NCI-H2171 treated with DMSO at 0.1 percent for 48 hours (cell line): Measurements from ENCODE around the gene IQGAP2.
"Not testable (repeated sequence)": the region's sequence is repeated elsewhere in the genome, so short reads cannot be mapped to it uniquely, and the experiment has no call there.

Experiments used
- DNase-seq: peaks from one replicate; lab custom pipeline; 2025; lab: John Stamatoyannopoulos, UW

The IQGAP2 gene

DNA sequence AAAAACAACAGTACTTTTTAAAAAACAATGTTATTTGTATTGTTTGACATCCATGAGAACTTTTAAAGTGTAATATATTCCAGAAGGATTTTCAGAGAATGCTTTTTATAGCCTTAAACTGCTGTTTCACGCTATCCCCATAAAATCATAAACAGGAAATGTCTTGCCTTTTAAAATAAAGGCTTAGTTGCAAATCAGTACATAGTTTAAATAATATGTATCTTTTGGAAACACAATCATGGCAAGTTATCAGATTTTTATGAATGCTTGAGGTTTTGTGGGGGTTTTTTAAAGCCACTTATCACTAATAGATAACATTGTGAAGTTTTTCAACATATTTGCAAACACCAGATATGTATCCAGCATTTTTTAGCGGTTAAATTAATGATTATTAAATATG is 257.3 kb downstream of the IQGAP2 start:
- no peak for DNase-seq

DNA sequence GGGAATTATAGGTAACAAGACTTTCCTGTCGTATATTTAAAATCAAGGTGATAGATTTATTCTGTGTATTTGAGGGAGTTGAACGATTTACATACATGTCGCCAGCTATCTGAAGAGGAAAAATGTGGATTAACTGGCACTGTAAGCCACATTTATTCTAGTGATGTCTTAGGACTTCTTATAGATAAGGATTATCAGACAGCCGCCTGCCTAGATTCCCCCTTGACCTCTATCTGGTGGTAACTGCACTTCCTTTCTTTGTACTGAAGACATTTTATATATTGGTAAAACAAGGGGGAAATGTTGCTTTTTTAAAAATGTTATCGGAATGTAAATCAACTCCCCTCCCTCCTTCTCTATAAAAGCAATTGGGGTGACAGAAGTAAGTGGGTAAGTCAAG is 259.4 kb downstream of the IQGAP2 start:
- no peak for DNase-seq

DNA sequence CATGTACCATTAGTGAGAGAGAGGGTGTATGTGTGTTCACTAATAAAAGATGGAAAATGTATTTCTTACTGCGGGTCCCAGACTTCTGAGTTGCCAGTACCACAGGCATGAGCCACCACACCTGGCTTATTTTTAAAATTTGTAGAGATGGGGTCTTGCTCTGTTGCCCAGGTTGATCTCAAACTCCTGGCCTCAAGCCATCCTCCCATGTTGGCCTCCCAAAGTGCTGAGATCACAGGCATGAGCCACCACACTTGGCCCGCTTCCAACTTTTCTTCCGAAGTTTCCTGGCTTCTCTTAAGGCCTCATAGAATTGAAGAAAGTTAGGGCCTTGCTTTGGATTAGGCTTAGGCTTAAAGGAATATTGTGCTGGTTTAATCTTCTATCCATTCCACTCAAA is 260.5 kb downstream of the IQGAP2 start:
- DNase-seq, result no peak

DNA sequence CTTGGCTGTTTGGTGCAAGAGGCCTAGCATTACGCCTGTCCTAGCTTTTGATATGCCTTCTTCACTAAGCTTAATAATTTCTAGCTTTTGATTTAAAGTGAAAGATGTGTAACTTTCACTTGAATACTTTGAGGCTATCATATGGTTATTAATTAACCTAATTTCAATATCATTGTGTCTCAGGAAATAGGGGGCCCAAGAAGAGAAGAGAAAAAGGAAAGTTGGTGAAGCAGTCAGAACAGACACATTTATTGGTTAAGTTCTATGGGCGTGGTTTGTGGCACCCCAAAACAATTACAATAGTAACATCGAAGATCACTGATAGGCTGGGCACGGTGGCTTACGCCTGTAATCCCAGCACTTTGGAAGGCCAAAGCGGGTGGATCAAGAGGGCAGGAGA is 261.0 kb downstream of the IQGAP2 start:
- DNase-seq, result no peak

DNA sequence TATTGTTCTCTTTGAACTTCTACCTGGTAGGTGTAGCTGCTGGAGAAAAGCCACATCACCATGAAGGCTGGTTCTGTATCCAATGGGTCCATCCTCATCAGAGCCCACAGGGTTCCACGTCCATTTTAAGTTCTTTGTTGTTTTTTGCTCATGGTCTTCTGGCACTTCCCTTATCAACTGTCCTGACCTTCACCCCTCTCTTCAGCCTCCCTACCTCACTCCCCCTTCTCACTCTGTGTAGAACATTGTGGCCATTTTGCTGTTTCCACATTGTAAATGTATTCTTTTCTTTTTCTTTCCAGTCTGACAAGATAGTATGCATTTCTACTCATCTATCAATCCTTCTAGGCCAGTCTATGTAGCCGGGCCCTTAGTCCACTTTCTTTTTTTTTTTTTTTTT is 264.4 kb downstream of the IQGAP2 start:
- no peak for DNase-seq

DNA sequence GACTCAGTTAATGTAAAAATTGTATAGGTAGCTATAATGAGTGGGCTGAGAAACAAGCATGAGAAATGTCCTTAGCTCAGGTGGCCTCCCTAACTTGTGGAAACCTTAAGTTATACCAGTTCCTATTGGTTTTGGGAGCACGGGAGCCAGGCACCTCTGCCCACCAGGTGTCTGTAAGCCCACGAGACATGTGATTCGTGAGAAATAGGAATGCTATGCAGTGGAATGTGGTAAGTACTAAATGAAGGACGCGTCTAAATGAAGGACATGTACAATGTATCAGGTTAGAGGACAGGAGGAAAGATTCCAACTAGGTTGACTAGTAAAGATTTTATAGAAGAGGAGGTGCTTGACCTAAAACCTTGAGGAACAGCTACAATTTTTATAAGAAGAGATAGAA is 266.2 kb downstream of the IQGAP2 start:
- DNase-seq, result no peak

DNA sequence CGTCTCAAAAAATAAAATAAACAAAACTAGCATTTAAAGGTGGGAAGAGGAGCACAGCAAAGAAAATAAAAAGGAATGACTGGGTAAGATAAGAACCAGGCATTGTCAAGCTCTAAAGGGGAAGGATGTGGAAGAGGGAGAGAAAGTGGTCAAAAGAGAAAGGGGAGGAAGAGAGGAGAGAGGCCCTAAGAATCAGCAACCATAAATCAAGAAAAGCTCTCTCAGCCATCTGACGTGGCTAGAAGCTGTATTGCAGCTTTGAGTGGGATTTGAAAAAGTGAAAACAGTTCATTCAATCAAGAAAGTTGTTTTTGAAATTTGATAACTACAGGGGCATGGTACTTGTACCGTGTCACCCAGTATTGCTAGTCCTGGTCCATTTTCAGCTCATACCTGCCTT is 267.4 kb downstream of the IQGAP2 start:
- no peak for DNase-seq

DNA sequence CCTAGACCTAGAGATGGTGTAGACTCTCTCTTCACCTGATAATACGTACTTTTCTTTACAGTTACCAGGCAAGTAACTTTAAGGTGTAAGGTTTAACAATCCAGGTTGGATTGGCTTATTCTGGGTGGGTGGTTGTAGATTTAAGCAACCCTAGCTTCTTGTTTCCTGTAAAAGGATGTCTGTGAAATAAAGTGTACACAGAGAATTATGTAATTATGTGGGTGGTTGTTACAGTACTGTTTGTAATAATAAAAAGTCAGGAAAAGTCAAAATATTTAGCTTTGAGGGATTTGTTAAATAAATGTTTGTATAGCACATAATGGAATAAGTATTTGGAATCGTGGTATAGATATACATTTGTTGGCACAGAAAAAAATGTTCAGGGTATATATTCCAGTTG is 269.2 kb downstream of the IQGAP2 start:
- no peak for DNase-seq

DNA sequence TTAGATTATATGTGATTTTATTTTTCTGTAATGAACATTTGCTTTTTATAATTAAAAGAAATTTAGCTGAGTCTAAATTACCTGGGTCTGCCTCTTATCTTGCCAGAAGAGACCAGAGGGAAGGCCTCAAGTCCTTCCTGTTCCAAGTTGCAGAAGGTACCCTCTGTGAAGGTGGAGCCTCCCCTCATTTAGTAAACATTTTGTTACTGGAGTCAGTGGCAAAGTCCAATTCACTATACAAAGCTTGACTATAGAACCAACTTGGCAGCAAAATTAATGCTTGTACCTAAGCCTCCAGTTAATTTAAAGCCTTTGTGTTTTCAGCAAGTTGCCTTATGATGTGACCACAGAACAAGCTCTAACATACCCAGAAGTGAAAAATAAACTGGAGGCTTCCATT is 270.0 kb downstream of the IQGAP2 start:
- DNase-seq, result no peak

DNA sequence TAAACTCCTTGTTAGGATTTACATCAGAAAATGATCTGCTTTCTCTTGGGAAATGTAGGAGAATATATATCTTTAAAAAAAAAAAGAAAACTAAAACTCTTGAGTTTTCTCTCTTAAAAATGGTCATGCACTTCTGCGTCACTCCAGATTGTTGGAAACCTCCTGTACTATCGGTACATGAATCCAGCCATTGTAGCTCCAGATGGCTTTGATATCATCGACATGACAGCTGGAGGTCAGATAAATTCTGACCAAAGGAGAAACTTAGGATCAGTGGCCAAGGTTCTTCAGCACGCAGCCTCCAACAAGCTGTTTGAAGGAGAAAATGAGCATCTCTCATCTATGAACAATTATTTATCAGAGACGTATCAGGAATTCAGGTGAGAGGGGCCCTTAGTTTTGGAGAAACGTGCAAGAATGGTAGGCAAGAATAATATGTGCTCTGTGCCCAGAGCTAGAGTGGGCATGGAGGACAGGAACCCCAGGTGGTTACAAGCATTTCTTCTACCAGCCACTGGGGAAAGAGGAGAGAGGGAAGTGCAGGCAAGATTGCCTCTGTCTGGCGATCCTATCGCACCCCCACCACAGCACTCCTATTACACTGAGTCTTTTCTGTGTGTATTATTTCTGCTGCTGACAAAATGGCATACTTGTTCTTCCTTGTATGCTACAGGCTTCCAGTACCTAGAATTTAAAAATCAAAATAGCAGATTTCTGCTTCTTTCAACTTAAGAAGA is 271.4 kb downstream of the IQGAP2 start:
- no peak for DNase-seq

DNA sequence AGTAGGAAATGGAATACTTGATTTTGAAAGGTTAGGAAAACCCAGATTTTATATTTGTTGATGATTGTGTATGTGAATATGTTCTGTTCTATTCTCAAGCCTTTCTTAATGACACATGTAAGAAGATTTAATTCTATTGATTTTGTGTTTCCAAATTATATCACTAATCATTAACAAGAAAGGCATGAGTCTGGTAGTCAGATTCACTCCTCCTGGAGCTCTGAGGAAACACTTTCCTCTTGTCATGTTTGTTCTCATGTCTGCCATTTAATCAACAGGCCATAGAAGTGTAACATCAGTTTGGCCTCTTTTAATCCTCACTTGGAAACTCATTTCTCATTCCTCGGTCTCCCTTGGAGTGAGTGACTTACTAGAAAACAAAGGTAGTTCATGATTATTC is 272.3 kb downstream of the IQGAP2 start:
- no peak for DNase-seq

DNA sequence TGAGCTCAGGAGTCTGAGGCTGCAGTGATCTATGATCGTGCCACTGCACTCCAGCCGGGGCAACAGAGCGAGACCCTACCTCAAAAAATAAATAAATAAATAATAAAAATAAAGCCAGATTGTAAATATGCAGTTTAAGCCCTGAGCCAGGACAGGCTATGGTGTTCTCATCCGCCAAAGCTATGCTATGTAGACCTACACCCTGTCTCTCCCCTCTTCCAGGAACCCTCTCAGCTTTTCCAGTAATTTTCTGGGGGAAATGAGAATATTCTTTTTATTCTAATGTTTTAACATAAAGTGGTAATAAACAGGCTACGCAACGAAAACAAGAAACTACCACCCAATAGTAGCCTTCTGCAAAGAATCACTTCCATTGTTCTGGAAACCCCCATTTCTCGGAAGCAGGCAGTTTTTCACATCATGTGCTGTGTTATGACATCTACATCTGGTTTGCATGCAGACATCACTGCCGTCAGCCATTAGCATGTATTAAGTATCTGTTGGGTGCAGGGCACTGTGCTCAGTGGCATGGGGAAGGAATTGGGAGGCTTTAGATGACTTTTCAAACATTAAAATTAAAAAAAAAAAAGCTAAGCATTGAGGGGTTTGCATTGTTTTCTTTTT is 274.9 kb downstream of the IQGAP2 start:
- no peak for DNase-seq

DNA sequence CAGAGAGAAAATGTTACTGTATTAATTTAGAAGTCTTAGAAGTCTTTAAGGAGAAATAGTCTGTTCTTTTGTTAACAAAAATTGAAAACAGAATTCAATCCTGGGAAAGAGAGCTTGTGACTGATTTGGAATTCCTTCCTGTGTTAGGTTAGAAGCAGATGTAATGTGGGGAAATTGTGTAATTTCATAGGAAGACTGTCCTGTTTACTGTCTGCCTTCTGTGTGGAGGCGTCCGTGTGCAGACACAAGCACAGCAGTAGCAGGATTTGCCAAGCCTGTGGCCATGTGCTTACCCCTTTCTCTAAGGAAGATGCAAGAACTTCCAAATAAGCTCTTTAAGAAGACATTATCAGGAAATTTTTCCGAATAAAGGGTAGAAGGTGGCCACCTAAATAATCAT is 276.1 kb downstream of the IQGAP2 start:
- no peak for DNase-seq

DNA sequence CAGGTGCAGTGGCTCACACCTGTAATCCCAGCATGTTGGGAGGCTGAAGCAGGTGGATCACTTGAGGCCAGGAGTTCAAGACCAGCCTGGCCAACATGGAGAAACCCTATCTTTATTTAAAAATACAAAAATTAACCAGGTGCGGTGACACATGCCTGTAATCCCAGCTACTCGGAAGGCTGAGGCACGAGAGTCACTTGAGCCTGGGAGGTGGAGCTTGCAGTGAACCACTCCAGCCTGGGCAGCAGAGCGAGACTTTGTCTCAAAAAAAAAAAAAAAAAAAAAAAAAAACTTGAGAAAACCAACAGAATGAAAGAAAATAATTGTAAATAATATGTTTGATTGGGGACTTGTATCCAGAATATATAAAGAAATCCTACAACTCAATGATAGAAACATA is 277.7 kb downstream of the IQGAP2 start:
- DNase-seq, result not testable (repeated sequence)

DNA sequence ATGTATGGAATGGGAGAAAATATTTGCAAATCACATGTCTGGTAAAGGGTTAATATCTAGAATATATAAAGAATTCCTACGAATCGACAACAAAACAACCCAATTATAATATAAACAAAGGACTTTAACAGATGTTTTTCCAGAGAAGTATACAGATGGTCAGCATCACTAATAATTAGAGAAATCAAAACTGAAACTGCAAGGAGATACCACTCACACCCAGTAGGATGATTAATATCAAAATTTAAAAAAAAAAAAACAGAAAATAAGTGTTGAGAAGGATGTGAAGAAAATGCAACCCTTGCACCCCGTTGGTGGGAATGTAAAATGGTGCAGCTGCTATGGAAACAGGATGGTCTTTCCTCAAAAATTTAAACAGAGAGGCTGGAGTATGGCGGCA is 278.2 kb downstream of the IQGAP2 start:
- no peak for DNase-seq

DNA sequence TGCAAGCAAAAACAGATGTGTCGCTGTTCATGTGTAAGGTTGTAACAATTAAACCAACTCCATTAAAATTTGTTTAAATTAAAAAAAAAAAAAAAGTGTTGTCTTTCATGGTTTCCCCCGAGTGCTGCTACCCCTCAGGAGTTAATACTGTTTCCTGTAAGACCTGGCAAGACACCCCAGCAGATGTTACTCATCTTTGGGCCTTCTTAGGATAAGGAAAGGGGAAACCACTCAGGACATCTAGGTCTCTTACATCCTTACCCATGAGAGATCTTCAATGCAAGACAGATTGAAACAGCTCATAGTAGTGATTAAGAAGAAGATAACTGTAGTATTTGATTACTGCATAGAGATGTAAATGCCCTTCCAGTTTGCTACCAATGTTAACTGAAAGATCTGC is 279.3 kb downstream of the IQGAP2 start:
- no peak for DNase-seq

DNA sequence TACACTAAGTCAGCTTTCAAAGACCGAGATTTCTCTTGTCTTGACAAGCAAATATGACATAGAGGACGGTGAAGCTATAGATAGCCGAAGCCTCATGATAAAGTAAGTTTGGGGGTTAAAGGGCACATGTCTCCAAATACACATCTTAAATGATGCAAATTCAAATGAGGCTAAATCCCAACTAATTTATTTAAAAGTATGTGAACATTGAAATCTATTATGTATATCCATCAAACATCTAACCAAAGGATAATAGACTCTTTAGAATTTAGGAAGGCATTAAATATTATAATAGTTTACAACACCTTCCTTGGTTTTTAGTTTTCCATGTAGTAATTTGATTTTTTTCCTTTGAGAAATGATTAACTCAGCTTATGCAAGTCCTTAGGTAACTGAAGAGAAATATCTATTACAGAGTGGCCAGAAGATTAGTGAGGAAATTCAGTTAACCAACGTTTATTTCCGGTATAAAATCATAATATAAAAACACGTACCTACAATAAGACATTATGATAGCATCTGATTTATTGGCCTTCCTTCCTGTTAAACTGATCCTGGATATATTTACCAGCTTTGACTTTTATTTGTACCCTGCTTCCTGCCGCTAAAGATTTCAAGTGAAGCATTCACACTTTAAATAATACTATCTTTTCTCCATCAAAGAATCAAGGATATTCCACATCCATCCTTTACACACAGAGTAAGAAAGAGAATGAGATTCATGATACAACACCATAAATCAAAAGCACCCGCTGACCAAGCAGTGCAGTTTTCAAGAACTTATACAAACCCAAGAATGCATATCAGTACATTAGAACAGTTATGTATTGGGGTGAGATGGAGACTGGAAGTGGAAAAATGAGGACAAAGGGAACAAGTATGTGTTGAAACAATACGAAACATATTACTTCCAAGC is 281.0 kb downstream of the IQGAP2 start:
- DNase-seq, result no peak

DNA sequence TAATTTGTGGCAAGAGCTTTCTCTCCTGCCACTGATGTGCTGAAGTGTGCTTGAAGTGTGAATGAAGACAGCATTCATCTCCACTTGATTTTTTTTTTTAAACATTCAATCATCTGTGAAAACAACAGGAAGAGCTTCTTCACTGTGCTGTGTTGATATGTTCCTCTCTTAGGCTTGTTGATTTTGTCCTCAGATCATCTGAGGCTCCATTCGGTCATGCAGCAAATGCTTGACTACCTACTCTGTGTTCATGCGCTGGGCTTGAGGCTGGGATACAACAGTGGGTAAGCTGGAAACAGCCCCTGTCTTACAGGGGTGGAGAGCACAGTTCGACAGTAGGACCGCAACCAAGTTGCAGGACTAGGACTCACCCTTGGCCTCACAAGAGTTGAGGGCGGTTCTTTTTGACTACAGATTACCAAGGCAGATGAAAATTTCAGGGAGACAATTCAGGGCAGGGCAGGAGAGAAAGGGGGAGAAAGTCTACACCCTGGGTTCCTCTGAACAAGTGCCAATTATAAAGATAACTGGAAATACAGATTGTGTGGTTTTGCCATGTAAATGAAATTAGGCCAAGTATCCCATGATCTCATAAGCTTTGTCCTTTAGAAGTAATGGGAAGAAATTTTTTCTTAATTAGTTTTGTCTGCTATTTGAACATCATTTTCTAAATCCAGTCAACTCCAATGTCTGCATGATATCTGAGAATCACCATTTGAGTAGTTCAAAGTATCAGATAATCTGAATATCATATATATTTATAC is 281.9 kb downstream of the IQGAP2 start:
- no peak for DNase-seq

DNA sequence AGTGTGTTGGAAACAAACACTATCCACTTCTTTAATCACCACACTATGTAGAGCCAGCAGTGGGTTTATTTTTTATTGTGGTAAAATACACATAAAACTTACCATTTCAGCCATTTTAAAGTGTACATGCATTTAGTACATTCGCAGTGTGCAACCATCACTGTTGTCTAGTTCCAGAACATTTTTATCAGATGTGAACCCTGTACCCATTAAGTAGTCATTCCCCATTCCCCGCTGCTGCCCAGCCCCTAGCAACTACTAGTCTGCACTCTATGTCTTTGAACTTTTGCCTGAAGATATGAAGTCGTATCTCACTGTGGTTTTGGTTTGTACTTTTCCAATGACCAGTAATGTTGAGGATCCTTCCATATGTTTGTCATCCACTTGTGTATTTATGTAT is 282.6 kb downstream of the IQGAP2 start:
- DNase-seq, result no peak

DNA sequence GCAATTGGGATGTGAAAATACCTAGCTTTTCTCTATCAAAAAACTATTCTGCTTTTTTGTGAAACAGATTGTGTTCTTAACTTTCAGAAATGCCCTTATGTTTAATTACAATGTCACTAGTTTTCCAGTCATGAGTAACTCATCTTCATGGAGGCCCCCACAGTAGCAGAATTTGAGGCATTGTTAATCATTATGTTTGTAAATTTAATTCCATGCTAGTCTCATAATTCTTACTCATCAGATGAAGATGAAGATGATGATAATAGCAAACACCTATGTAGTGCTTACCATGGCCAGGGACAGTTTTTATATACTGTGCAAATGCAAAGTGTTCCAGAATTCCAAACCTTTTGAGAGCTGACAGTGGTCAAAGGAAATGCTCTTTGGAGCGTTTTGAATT is 285.1 kb downstream of the IQGAP2 start:
- no peak for DNase-seq

DNA sequence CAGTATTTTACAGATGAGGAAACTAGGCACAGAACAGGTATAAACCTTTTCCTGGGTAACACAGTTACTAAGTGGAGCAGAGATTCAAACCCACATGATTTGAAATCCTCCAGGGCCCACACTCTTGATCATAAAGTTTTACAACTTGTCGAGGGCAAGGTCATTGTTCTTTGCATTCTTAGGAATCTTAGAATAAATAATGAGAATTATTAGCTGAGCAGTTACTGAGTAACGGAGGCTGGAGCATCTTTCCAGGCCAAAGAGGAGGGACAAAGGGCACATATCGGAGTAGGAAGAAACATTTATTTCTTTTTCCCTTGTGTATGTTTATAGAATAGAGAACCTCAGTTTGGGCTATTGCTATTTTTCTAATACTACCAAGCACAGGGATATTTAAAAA is 285.8 kb downstream of the IQGAP2 start:
- no peak for DNase-seq

DNA sequence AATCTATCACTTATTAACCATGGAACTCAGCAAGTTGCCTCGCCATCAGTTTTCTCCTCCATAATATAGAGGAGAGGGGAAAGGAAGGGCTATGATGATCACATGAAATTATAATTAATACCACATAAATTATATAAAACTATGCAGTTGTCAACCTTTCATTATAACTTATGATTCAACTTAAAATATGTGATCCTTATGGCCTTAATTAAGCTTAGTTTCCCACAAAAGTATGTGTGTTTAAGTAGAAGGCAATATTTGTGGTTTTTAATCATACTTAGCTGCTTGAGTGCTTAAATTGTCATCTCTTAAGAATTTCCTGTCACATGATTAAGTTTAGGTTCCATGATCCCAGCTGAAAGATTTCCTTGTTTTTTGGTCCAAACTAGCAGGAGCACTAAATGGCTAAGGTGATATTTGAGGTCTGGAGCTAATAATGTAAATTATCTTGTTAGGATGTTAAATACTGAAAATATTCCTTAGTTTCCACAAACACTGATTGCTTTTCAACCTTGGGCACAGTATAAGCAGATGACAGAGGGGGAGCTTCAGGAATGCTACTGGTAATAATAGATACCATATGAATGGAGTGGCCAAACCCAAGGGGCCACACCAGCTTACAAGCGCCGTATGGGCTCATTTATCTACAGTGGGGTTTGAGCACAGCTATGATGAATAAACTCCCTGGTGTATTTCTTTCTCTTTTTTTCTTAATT is 286.4 kb downstream of the IQGAP2 start:
- no peak for DNase-seq
